ACHN (cell line): Measurements from ENCODE around the gene ERBB2.
A peak's percentile ranks its signal among the peaks of the same experiment; 100 is the strongest.

ENCODE experiments used
- DNase-seq: peaks from one replicate; pipeline ENCODE4 v3.0.0-alpha.2; 2015
- in situ Hi-C: cut with HindIII; loops from 2 replicates; pipeline ENCODE4 v1.10.0; 2017; ENCODE audit warnings: low sequenced_read_pairs, low pct_ligation_motif_present, low pct_unique_long_range_greater_than_20kb

Gene ERBB2

DNA sequence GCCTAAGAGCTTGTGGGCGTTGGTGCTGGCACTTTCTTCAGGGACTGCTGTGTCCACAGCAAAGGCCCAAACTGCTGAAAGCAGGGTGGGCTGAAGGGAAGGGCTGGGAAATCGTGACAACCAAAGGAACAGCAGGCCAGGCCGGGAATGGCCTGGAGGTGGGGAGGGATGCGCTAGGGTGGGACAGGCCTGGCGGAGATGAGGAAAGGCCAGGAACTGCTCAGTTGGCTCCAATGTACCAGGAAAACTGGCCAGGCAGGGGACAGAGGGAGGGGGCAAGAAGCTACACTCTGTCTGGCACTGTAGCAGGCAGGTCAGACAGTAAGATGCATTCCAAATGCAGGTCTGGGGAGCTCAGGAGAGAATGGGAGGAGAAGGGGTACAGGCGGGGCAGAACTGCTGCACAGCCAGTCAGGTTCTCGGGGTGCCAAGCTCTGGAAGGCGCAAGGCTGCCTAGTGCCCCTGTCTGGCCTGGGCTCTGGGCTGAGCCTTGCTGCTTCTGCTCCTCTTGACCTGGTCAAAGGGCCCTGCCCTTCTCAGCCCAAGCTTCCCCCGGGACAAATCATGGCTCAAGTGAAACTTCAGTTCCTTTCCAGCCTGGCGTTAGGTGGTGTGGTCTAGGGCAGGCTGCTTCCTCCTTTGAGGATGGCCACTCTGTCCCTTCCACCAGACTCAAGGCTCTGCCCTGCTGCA is 24.3 kb upstream of the ERBB2 start:
- no peak for DNase-seq
- in situ Hi-C loops: no loop called here

DNA sequence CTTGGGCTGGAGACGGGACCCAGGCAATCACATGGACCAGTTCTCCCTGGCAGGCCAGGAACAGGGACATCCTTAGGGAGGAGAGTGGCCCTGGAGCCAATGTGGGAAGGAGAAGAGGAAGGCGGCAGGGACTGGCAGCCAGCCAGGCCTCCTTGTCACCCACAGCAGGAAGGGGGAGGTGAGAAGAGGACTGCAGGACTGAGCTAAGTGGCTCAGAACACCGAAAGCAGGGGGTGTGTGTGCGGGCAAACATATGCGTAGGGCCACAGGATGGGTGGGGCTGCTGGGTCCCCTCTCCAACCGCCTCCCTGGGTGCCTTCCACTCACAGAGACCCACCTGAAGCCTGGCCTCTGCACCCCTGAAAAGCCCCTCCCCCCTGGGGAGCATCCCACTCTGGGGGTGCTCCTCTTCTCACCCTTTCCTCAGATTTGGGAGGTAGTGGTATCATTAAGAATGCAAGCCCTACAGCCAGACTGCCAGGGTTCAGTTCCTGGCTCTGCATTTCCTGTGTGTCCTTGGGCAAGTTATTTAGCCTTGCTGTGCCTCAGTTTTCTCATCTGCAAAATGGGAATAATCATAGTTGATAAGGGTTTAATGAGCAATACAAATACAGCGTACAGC is 23.6 kb upstream of the ERBB2 start:
- no peak for DNase-seq
- in situ Hi-C loops: no loop called here

DNA sequence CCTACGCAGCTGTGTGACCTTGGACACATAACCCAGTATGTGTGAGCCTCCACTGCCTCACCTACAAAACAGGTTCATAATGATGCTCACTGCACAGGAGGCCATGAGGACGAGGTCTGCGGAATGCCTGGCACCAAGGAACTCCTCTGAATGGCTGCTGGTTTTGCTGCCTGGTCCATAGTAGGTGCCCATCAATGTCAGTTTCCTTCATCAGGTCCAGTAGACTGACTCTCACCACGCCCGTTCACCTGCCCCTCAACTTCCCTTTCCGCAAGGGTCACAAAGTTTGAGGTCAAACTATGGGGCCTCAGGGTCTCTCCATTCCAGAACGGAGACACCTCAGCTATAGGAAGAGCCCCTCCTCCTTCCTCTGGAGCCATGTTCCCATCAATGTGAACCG is 22.8 kb upstream of the ERBB2 start:
- no peak for DNase-seq
- in situ Hi-C loops: no loop called here

DNA sequence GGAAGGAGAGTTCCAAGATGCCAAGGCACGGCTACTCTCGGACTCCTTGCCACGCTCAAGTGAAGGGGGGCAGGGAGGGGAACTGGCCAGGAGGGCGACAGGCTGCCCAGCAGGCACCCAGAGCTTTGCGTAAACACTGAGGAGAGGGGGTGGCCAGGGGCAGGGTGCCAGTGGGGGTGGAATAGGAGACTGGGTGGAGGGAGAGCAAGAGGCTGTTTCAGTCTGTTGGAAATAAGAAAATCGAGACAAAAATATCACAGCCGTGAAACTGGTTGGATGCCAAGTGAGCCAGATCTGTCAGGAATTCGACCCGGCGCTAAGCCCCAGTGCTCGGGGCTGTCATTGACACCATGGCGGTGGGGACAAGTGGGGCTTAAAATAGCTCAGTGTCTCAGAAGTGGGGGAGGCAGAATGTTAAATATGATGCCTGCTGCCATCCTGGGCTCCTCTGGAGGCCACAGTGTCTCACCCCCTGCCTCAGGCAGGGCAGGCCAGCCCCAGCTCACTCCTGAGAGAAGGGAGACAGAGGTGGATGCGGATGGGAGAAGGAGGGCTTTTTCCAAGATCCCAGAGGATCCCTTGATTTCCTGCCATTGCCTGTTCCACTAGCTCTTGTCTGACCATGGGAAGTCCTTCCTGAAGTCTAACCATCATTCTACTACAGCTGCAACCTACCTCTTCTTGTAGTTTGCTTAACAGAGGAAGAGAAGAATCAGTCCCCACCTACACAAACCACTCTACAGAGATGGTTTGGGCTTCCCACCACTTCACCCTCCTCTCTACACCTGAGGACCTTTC is 22.1 kb upstream of the ERBB2 start:
- no peak for DNase-seq
- in situ Hi-C loops: no loop called here

DNA sequence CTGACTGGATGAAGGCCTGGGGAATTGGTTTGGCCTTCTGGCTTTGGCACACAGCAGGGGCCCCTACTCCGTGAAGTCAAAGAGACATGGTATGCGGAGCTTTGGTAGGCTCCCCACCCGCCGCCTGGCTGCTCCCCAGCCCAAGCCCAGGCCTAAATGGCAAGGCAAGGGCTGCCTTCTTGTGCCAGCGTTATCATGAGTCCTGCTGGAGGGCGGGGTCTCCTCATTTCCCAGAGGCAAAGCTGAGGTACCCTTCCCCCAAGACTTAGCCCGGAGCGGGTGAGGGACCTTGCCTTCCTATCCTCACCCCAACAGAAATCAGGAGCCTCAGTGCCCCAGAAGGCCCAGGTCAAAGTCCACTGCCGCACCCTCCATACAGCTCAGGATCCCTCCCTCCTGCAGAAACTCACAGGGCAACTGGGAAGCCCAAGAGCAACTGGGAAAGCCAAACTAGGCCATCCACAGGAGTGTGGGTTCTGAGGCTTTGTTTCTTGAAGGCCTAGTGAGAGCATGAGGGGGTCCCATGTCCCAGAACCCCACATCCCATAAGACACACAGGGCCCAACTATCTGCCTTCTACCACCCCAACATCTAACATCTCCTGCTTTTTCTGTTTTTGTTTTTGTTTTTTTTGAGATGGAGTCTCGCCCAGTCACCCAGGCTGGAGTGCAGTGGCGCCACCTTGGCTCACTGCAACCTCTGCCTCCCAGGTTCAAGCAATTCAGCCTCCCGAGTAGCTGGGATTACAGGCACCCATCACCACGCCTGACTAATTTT is 21.3 kb upstream of the ERBB2 start:
- in situ Hi-C loops: no loop called here
- DNase-seq: no peak

DNA sequence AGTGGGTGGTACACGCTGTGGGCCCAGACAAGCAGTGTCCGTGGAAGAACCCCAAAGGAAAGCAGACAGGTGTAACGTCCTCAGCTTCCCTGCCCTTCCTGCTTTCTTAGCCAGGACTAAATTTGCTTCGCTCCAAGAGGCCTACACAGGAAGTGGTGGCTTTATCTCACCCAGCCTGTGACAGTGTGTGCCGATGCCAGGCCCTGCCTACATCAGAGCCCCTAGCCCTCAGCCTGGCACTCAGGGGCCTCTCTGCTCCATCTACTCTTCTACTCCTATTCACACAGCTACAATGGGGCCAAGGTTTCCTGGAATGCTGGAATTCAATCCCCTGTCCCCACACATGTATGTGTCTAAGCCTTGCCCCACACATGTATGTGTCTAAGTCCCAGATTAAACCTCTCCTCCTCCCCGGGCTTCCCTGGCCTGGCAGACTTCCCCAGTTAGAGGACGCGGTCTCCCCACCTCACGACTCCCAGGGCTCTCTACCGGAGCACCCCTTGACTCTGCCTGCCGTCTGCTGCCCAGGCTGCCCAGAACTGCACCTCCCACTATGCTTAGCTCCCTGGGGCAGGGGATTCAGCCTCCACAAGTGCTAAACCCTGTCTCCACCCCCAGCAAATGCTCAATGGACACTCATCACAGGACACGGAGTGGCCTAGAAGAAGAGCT is 20.2 kb upstream of the ERBB2 start:
- DNase-seq: no peak
- in situ Hi-C loops: no loop called here

DNA sequence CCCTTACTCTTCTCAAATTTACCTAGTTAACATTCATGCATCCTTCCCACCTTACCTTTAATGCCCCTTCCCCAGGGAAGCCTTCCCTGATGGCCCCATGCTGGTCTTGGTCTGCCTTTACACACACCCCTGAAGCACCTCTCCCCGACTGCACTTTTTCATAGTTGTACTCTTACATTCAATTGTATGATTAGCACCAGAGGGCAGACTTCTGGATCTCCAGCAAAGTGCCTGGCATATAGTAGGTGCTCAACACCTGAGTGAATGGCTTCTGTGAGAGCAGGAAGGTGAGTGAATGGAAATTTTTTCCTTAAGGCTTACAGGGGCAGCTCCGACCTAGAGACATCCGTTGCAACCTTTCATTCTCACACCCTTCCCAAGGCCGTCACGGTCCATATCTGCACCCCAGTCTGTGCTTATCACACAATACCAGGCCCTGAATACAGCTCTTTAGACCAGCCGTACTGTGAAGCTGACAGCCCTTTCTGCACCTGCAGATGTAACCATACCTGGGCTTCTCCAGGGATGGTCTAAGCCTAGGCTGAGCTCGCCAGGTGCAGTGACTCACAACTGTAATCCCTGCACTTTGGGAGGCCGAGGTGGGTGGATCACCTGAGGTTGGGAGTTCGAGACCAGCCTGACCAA is 16.4 kb upstream of the ERBB2 start:
- DNase-seq: no peak
- in situ Hi-C loops: no loop called here

DNA sequence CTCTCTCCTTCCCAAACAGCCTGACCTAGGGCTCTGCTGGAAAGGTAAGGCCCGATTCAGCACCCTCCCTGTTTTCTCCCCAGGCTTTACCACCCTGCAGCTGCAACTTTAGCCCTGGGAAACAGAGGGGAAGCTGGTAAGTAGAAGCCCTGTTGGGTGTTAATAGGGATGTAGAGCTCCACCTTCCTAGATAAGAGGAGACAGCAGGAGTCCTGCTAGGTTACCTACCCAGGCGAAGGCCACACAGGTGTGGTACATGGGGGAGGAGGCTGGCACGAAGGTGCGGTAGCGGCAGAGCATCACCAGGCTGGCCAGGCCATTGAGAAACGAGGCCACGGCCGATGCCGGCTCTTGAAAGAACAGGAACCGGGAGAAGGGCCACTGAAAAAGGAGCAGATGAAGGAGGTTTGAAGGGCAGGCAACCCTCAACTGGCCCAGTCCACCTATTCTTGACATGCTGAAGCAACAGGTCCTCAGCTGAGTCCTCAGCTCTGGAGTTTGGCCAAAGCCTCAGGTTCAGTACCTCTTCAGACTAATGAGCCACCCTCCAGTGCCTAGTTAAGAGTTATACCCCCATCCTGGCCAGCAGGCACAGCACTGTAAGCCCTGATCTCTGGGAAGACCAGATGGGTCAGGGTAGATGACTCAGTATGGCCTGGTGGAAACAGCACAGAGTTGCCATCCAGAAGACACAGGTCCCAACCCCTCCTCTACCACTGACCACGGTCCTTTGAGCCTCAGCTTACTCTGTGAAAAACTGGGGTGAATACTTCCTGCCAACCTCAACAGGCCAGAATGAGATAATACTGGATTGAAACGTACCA is 15.3 kb upstream of the ERBB2 start:
- in situ Hi-C loops: no loop called here
- no peak for DNase-seq

DNA sequence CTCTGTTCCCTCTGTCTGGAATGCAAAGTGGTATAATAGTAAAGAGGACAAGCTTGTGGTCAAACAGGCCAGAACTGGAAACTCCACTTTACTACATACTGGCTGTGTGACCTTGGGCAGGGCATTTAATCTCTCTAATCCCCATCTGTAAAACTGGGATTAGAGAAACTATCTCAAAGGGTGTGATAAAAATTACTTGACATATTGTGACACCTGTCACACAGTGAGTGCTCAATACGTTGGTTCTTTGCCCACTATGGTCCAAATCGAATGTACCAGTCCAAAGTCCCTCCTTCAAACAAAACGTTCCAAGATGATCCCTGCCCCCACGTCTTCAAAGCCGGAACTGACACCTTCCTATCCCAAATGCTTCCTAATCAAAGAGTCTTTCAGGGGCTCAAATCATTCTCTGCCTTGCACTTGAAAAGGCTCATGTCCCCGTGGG is 12.7 kb upstream of the ERBB2 start:
- in situ Hi-C loops: no loop called here
- DNase-seq: no peak

DNA sequence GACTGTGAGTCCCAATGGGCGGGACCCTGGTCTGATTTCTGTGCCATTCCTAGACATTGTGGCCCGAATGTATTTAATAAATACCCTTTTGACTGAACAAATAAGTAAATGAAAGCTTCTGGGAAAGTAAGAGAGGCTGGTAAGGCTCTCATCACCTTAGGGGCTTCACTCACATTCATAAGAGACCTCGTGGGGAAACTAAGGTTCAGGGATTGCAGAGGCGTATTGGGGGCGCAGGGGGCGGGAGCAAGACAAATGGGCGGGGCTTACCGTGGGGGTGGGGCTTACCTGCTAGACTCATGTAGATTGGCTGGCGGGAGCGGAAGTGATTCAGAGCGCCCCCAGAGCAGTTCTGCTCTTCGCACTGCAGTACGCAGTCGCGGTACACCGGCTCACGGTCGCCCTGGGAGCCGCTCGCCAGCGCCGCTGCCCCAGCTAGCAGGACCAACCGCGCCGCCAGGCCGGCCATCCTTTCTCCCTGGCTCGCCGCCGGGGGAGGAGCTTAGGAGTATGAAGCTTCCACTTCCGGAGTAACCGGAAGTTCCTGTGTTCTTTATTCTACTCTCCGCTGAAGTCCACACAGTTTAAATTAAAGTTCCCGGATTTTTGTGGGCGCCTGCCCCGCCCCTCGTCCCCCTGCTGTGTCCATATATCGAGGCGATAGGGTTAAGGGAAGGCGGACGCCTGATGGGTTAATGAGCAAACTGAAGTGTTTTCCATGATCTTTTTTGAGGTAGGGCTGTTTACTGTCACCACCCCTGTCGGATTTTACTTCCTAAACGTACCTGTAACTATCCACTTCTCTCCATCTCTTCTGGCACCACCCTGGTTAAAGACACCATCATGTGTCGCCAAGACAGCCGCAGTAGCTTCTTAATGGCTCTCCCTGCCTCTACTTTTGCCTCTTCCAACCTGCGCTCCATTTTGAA is 12.1 kb upstream of the ERBB2 start, which contains the start of gene PGAP3:
TSS of gene PGAP3 (minus strand) at position 512 of the 929 bp plus-strand sequence. CDS start at position 469, 43 bp downstream.
- peak; percentile 94 for DNase-seq
- in situ Hi-C loops: no loop called here

DNA sequence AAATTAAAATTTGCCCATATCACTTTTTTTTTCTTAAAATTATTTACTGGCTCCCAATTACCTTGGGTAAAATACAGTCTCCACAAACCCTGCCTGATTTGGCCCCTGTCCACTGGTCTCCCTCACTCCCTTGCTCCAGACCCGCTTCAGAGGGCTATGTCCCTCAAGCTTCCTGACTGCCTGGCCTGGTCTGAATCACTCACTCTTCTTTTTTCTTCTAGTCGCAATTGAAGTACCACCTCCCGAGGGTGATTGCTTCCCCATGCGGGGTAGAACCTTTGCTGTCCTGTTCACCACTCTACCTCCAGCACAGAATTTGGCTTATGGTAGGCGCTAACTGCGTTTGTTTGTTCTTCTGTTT is 11.4 kb upstream of the ERBB2 start:
- peak; percentile 32 for DNase-seq
- in situ Hi-C loops: no loop called here

DNA sequence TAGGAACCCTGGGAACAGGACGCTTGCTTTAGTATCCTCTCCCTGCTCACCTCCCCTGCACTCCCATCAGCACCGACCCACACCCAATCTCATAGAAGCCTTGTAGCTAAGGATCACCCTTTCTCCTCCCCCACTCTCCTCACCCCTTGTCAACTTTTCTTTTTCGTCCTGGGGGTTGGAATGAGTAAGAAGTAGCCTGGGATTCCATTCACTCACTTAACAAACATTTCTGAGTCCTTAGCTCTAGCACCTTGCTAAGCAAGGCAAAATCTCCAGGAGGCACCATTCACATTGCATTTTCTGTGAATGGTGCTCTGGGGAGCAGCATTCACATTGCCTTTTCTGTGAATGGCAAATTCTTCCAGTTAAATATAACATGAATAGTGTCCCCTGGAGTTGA is 10.9 kb upstream of the ERBB2 start:
- in situ Hi-C loops: no loop called here
- DNase-seq: no peak

DNA sequence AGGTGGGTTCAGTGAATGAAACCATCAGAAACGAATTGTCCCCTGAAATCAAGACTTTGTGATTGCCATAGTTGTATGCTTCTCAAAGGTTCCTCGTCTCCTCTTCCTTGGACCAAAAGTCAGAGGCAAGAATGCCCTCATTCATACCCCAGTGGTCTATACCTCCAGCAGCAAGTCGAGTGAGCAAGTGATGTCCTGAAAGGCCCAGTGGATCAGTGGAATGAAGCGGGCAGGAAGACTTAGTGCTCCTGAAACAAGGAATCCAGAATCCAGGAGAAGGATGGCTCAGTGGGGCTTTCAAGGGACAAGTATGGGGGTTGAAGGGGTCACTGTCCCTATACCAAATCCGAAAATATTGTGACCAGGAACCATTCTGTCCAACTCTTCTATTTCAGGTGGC is 5.3 kb upstream of the ERBB2 start:
- in situ Hi-C loops: no loop called here

DNA sequence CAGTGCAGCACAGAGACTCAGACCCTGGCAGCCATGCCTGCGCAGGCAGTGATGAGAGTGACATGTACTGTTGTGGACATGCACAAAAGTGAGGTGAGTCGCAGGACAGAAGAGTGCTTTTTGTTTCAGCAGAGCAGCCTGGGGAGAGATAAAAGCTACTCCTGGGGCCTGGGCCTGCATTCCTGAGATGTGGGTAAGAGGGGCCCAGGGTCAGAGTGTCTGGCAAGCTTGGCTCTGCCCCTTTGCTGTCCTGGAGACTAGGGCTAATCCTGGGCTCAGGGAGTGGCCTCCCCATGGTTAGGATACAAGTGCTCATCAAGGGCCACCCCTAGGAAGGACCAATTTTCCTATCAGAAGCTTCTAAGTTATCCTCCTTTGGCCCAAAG is 4.8 kb upstream of the ERBB2 start:
- no peak for DNase-seq
- in situ Hi-C loops: no loop called here

More for the DNA sequence above, 5.3 kb upstream of the ERBB2 start:
- DNase-seq: no peak

DNA sequence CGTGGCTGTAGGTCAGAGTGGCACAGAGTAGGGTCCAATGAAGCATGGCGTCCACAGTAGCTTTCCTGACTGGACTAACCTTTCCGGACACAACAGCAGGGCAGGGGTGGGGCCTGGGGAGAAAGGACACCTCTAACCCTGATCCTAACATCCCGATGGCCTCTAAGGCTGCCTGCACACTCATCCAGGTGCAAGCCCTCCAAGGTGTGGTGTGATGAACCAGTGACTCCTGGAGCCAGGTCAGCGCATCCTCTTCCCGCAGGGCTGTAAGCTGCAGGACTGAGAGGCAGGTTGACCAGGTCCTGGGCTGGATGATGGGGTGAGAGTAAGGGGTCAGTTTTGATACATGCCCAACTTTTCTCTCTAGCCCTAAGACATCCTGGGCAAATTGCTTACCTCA is 3.1 kb upstream of the ERBB2 start:
- in situ Hi-C loops: no loop called here
- DNase-seq: no peak

DNA sequence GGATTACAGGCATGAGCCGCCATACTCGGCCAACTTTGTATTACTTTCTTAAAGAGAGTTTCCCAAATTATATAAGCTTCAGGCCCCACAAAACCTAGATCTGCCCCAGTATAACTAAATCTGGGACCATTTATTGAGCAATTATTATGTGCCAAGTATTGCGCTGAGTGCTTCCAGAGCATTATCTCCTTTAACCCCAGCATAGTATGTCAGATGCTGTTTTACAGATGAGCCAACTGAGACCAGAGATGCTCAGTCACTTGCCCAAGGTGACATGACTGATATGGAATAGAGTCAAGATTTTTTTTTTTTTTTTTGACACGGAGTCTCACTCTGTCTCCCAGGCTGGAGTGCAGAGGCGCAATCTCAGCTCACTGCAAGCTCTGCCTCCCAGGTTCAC is 1.9 kb upstream of the ERBB2 start:
- no peak for DNase-seq
- in situ Hi-C loops: no loop called here
